Activated T-cell treated with anti-CD3 and anti-CD28 coated beads, Interleukin-2, amount 50 U/mL, for 4 hours (primary cell): Measurements from ENCODE around the gene F10. TPM values are rescaled to one million over a fixed set of nuclear protein-coding genes. Genes with fewer than 3 reads are reported as not detected.

Experiments used
- ATAC-seq, 2 donors: fragments of 200-7000 bp; cut with Tn5 transposase; one replicate each; pipeline ENCODE4 v1.10.0; 2021
- DNase-seq: peaks from one replicate; pipeline ENCODE4 v3.0.0-alpha.2; 2020
- H3K27me3 Mint-ChIP-seq: one replicate; pipeline ENCODE4 v1.8.0; 2021; ENCODE audit warnings: low read depth, mixed read lengths
- H3K36me3 Mint-ChIP-seq: one replicate; pipeline ENCODE4 v1.8.0; 2022; ENCODE audit warnings: mixed read lengths; ENCODE audit not compliant: insufficient read depth
- H3K4me1 Mint-ChIP-seq: one replicate; pipeline ENCODE4 v1.8.0; 2021; ENCODE audit warnings: low read depth, mixed read lengths
- H3K4me3 Mint-ChIP-seq: one replicate; pipeline ENCODE4 v1.8.0; 2021; ENCODE audit warnings: mild to moderate bottlenecking, moderate library complexity, mixed read lengths
- H3K9me3 Mint-ChIP-seq: one replicate; pipeline ENCODE4 v1.8.0; 2021; ENCODE audit warnings: mixed read lengths
- total RNA-seq, 3 donors: library from RNA; stranded (reverse); gene quantifications; one replicate each; pipeline ENCODE4 v1.2.1, GENCODE V29; 2021

Gene F10
- total RNA-seq, 3 donors from 2014 or later: not detected

DNA sequence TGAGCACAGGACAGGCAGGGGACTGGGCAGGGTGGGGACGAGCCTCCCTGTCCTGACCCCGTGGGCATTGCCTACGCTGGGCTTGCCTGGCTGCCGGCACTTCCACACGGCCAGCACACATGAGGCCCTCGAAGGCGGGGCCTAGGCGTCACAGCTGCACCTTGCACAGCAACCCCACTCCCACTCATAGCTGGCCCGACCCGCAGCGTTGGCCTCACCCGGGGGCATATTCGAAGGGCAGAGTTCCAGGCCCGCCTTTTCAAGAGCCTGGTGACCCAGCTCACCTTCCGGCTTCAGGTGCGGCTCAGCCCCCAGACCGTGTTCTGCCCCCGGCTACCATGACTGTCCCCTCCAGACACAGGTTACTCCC, 19.0 kb downstream of the F10 start:
- Mint-ChIP-seq H3K9me3 (no peaks in the 10 kb centered on the region), H3K4me3 (no peak overlapping the region), H3K4me1 (peaks cover 3% of the 10 kb centered on the region), H3K36me3 (no peaks in the 10 kb centered on the region), H3K27me3 (no peaks in the 10 kb centered on the region)
- DNase-seq: no peak
- ATAC-seq: no peak

DNA sequence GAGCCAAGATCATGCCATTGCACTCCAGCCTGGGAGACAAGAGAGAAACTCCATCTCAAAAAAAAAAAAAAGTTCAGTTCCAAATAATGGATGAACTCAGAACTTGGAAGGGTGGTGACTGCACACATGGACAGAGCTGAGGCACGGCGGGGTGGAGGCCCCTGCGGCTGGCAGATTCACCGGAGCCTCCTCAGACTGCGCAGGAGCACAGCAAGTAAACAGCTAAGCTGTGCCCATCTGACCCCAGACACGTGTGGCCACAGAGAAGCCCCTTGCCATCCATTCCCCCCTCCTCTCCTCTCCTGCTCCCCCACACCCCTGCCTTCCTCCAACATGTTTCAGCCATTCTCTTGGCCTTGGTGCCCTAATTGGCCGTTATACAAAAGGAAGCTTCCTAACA, 20.3 kb downstream of the F10 start:
- Mint-ChIP-seq H3K4me1 (peaks cover 3% of the 10 kb centered on the region), H3K4me3 (no peak overlapping the region), H3K36me3 (no peaks in the 10 kb centered on the region), H3K27me3 (no peaks in the 10 kb centered on the region), H3K9me3 (no peaks in the 10 kb centered on the region)
- ATAC-seq (no peak), DNase-seq (no peak)

DNA sequence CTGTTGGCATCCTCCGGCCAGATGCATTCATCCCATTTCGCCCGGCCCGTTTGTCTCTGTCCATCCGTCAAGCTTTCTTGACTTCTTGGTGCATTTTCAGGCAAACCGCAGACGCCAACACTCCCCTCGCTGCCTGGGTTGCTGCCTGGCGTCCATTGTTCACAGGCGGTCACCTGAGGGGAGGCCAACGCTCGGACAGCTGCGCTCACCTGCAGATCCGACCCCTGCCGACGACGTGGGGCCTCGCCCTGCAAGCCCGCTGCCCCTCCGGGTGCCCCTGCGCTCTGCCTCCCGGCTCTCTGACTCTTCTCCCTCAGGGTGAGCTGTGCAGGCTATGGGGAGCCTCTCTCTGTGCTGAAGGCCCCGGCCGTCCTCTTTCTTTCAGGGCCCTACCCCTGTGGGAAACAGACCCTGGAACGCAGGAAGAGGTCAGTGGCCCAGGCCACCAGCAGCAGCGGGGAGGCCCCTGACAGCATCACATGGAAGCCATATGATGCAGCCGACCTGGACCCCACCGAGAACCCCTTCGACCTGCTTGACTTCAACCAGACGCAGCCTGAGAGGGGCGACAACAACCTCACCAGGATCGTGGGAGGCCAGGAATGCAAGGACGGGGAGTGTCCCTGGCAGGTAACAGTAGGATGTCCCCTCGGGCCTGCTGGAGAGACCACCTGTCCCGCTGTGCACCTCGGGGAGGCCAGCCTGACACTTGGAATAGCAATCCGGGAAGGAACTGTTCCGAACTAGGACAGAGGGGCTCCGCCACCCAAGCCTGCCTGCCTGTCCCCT, 21.1 kb downstream of the F10 start:
- Mint-ChIP-seq H3K9me3 (no peaks in the 10 kb centered on the region), H3K4me1 (peaks cover 3% of the 10 kb centered on the region), H3K27me3 (no peaks in the 10 kb centered on the region), H3K36me3 (no peaks in the 10 kb centered on the region), H3K4me3 (no peak overlapping the region)
- ATAC-seq (no peak), DNase-seq (no peak)

DNA sequence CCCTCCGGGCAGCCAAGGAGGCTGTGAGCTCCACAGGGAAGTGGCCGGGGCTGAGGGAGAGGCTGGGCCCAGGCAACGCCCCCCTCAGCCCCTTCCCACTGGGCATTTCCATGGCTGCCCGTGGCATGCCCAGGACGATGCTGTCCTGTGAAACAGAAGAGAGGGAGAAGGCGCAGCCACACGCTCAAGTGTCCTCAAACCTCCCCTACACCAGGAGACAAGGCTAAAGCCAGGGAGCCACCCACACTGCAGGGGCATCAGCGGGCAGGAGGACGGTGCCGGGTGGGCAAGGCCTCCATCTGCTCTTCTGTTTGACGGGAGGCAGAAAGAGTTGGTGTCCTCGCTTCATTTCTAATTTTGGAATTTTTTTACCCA, 21.6 kb downstream of the F10 start:
- H3K36me3 Mint-ChIP-seq: no peaks in the 10 kb centered on the region
- no peak for ATAC-seq
- H3K9me3 Mint-ChIP-seq: no peaks in the 10 kb centered on the region
- peaks cover 3% of the 10 kb centered on the region for H3K4me1 Mint-ChIP-seq
- no peak for DNase-seq
- no peak overlapping the region for H3K4me3 Mint-ChIP-seq
- no peaks in the 10 kb centered on the region for H3K27me3 Mint-ChIP-seq

DNA sequence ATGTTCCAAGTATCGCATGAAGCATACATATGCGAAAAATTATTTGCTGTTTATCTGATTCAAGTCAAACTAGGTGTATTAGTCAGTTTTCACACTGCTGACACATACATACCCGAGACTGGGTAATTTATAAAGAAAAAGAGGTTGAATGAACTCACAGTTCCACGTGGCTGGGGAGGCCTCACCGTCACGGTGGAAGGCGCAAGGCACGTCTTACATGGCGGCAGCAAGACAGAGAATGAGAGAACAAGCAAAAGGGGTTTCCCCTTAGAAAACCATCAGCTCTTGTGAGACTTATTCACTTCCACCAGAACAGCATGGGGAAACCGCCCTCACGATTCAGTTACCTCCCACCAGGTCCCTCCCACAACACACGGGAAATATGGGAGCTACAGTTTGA, 22.9 kb downstream of the F10 start:
- Mint-ChIP-seq H3K27me3 (no peaks in the 10 kb centered on the region), H3K9me3 (no peaks in the 10 kb centered on the region), H3K36me3 (no peaks in the 10 kb centered on the region), H3K4me1 (peaks cover 3% of the 10 kb centered on the region), H3K4me3 (no peak overlapping the region)
- ATAC-seq: peak; percentile 87 to 90
- no peak for DNase-seq

DNA sequence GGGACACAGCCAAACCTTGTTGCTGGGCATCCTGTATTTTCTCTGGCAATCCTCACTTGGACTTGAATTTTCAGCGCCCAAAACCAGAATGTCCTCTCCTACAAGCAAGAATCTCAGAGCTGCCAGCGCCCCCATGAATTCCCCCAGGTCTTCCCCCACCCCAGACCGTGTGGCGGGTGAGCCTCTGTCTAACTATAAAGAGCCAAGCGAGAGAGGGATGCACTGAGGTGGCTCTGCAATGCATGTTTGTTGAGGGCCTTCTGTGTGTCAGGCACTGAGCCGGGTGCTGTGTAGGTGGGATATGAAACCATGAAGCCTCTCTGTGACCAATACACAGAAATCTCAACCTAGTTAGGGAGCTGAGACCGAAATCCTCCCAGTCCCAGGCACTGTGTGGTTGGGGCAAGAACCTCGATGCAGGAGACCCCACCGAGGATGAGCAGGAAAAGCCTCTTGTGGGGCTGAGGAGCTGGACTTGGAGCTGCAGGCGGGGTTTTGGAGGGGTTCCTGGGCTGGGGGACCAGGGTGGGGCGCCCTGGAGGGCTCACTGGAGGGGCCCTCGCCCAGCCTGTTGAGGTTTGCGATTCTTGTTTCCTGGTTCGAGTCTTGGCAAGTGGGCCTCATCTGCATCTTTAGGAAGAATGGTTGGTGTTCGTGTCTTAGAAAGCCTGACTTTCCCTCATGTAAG, 23.5 kb downstream of the F10 start:
- Mint-ChIP-seq H3K27me3 (no peaks in the 10 kb centered on the region), H3K9me3 (no peaks in the 10 kb centered on the region), H3K36me3 (no peaks in the 10 kb centered on the region), H3K4me1 (peaks cover 3% of the 10 kb centered on the region), H3K4me3 (no peak overlapping the region)
- no peak for DNase-seq
- peak; percentile 43 to 62 for ATAC-seq

DNA sequence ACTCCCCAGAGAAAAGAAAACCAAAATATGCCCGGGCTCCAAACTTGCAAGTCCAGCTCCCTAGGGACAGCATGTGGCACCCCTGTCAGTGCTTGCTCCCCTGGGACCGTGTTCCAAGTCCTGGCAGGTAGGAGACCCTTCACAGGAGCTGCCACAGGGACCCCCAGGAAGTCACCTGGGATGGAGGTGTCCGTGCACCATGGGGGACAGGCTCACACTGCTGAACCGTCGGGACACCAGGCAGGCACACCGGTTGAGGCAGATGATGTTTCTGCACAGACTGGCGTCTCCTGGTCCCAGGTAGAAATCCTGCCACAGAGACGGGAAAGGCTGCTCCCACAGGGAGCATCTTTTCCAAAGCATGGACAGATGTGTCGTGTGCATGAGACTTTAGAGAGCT, 24.2 kb downstream of the F10 start:
- H3K27me3 Mint-ChIP-seq: no peaks in the 10 kb centered on the region
- H3K36me3 Mint-ChIP-seq: no peaks in the 10 kb centered on the region
- DNase-seq (no peak), ATAC-seq (no peak)
- peaks cover 5% of the 10 kb centered on the region for H3K4me1 Mint-ChIP-seq
- no peak overlapping the region for H3K4me3 Mint-ChIP-seq
- no peaks in the 10 kb centered on the region for H3K9me3 Mint-ChIP-seq

DNA sequence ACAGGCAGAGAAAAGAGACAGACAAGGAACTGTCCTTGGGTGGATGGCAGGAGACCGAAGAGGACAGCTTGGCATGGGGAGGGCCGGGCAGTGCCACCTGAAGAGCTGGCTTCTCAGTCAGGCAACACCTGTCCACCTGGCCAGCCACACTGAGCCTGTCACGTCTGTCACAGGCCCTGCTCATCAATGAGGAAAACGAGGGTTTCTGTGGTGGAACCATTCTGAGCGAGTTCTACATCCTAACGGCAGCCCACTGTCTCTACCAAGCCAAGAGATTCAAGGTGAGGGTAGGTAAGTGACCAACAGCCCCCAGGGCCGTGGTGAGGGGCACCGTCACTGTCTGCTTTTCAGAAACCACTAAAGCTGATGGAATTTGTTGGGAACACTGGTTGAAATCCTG, 24.6 kb downstream of the F10 start:
- no peak for DNase-seq
- no peaks in the 10 kb centered on the region for H3K9me3 Mint-ChIP-seq
- H3K4me3 Mint-ChIP-seq: no peak overlapping the region

DNA sequence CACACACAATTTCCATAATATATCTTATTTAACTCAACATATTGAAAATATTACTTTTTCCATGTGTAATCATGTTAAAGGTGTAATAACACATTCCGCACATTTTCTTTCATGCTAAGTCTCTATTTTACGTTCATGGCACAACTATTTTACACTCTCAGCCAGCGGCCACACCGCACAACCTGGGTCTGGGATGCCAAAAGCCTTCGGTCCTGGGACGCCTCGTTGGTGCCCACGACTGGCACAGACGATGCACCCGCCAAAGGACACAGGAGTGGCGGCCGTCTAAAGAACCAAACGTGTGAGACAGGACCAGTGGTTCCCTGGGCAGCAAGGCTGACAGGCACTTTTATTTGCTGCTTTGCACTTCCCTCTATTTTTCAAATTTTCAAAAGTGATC, 25.8 kb downstream of the F10 start:
- H3K4me1 Mint-ChIP-seq: peaks cover 16% of the 10 kb centered on the region

More for the DNA sequence above, 24.6 kb downstream of the F10 start:
- Mint-ChIP-seq H3K27me3 (no peaks in the 10 kb centered on the region), H3K4me1 (peaks cover 7% of the 10 kb centered on the region), H3K36me3 (no peaks in the 10 kb centered on the region)
- no peak for ATAC-seq

DNA sequence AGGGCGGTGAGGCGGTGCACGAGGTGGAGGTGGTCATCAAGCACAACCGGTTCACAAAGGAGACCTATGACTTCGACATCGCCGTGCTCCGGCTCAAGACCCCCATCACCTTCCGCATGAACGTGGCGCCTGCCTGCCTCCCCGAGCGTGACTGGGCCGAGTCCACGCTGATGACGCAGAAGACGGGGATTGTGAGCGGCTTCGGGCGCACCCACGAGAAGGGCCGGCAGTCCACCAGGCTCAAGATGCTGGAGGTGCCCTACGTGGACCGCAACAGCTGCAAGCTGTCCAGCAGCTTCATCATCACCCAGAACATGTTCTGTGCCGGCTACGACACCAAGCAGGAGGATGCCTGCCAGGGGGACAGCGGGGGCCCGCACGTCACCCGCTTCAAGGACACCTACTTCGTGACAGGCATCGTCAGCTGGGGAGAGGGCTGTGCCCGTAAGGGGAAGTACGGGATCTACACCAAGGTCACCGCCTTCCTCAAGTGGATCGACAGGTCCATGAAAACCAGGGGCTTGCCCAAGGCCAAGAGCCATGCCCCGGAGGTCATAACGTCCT, 26.4 kb downstream of the F10 start:
- ATAC-seq (no peak), DNase-seq (no peak)
- peaks cover 19% of the 10 kb centered on the region for H3K4me1 Mint-ChIP-seq
- H3K4me3 Mint-ChIP-seq: no peak overlapping the region
- H3K27me3 Mint-ChIP-seq: no peaks in the 10 kb centered on the region
- H3K9me3 Mint-ChIP-seq: no peaks in the 10 kb centered on the region
- H3K36me3 Mint-ChIP-seq: no peaks in the 10 kb centered on the region

More for the DNA sequence above, 25.8 kb downstream of the F10 start:
- DNase-seq (no peak), ATAC-seq (no peak)
- Mint-ChIP-seq H3K36me3 (no peaks in the 10 kb centered on the region), H3K27me3 (no peaks in the 10 kb centered on the region), H3K9me3 (no peaks in the 10 kb centered on the region), H3K4me3 (no peak overlapping the region)

DNA sequence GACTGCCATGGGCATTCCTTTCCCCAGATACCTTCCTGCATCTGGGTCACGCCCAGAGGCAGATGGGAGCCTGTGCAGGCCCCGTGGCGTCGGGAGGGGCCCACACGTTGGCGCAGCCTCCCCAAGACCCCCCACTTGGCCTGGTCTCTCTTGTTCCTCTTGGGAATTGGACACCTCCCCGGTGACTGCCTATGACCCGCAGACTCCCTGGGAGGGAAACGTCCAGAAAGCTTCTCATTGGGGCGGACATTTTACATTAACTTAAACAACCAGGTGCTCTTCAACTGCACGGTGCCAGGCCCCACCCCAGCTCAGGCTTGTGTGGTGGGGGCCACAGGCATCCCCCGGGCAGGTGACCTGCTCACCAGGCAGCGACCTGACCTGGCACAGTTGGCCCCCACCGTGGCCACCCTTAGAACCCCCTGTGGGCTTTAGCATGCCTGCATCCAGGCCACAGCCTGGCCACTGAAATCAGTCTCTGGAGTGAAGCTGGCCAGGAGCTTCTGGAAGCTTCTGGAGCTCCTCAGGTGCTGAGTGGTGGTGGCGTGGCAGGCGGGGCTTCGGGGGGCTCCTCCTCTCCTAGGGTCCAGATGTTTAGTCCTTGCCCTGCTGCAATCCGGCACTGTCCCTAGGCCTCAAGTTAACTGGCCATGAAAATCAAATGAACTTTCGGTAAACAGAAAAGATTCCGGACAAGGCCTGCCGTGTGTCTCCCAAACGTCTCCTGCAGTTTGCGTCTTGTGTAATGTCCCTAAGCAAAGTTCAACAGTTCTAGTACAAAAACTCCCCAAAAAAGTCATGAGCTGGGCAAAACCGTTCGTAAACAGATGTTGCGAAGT, 27.3 kb downstream of the F10 start:
- DNase-seq (no peak), ATAC-seq (no peak)
- Mint-ChIP-seq H3K4me1 (peaks cover 24% of the 10 kb centered on the region), H3K9me3 (peaks cover under 1% of the 10 kb centered on the region), H3K27me3 (no peaks in the 10 kb centered on the region), H3K36me3 (no peaks in the 10 kb centered on the region), H3K4me3 (no peak overlapping the region)

DNA sequence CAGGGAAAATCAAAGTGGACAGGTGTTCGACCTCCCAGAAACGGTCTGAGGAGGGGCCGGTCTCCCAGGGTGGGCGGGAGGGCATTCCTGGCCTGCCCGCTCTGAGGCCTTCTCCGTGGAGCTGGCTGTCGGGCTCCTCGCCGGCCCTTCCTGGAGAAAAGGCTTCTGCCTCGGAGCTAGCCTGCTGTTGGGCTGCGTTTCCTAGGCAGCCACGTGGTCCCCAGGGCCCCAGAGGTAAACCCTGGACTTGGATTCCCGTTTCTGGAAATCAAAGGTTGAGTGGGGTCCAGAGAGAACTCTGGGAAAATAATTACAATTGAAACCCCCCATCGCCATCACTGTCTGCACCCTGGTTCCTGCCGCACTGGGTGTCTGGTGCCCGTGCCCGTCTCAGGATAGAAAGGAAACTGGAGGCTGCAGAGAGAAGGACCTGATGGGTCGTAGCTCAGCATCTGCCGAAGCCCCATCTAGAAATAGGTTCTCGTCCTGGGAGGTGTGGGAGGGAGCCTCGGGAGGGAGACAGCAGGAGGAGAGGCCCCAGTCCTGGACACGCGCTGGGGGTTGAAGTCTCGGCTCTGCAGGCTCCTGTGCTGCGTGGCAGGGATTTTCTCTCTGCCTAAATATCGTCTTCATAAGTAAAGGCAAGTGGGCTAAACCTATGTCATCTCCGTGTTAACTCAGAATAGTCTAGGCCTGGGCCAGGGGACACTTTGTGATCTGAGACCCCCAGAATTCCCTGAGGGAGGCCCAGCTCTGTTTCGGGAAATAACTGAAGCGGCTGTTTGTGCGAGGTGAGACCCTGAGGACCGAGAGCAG, 28.2 kb downstream of the F10 start:
- ATAC-seq (no peak), DNase-seq (no peak)
- peaks cover 9% of the 10 kb centered on the region for H3K9me3 Mint-ChIP-seq
- no peaks in the 10 kb centered on the region for H3K36me3 Mint-ChIP-seq
- peak overlapping the region; percentile 33 for H3K4me3 Mint-ChIP-seq
- H3K4me1 Mint-ChIP-seq: peaks cover 22% of the 10 kb centered on the region
- no peaks in the 10 kb centered on the region for H3K27me3 Mint-ChIP-seq

DNA sequence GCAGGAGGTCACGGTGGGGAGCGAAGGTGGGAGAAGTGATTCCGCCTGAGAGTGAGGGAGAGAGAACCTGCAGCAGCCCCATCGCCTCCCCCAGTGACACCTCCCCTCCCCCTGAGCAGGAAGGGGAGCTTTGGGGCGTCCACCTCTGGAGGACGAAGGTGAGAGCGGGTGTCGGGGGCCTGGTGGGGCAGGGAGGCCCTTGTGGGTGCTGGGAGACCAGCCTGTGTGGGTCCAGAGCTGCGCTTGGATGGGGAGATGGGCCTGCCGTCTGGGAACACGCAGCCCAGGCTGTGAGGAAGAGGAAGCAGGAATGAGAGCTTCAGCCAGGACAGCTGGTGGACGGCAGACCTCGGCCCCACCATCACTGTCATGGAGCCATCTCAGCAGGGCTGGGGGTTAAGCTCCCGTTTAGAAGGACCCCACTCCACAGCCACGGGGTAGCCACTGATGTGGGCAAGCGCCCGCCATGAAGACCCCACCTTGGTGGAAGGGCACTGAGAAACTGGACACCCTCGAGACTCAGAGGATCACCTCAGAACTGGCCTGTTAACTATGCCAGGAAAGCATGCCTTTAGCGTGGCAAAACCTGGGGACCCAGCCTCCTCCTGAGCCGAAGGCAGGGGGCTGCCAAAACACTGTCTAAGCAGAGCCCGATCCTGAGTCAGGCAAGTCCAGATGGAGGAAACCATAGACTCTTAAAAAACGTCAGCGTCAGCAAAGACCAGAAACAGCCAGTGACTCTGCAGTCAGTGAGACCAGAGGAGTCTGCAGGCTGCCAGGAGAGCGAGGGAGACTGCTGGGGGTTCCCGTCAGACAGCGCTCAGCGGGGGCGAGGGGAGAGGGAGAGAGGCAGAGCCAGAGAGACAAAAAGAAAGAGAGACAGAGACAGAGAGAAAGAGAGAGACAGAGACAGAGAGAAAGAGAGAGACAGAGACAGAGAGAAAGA, 29.4 kb downstream of the F10 start:
- Mint-ChIP-seq H3K36me3 (no peaks in the 10 kb centered on the region), H3K4me3 (peak overlapping the region; percentile 81), H3K27me3 (no peaks in the 10 kb centered on the region), H3K9me3 (peaks cover 10% of the 10 kb centered on the region), H3K4me1 (peaks cover 22% of the 10 kb centered on the region)
- ATAC-seq (peak; percentile 42 to 44), DNase-seq (no peak)
